HepG2 (cell line): ENCODE measurements around the gene PPM1M. TPM values are rescaled to one million over a fixed set of nuclear protein-coding genes. Genes with fewer than 3 reads are reported as not detected.

Experiments
- CAMTA2 ChIP-seq: sonication (generic); formaldehyde crosslinking; IDR thresholded peaks from 2 replicates; pipeline ENCODE4 v1.4.0; 2020; ENCODE audit warnings: mild to moderate bottlenecking, missing genetic modification reagents, borderline replicate concordance
- CHCHD3 ChIP-seq: sonication (generic); formaldehyde crosslinking; IDR thresholded peaks from 2 replicates; pipeline ENCODE4 v1.8.0; 2022; ENCODE audit warnings: mild to moderate bottlenecking, missing genetic modification reagents, moderate library complexity
- GABPA ChIP-seq, 2 experiments: IDR thresholded peaks; 2 replicates each; pipeline ENCODE4 v1.6.1; 2011 to 2016; ENCODE audit warnings: low read depth in 2 of 2, low read length in 1 of 2, missing biosample characterization in 1 of 2, missing genetic modification characterization in 1 of 2
- HNF1B ChIP-seq: sonication (generic); formaldehyde crosslinking; IDR thresholded peaks from 2 replicates; pipeline ENCODE4 v1.5.1; 2020; ENCODE audit warnings: mild to moderate bottlenecking, moderate library complexity, missing genetic modification reagents
- JUN ChIP-seq: sonication (generic); formaldehyde crosslinking; IDR thresholded peaks from 2 replicates; pipeline ENCODE4 v1.4.0; 2020; ENCODE audit warnings: mild to moderate bottlenecking, missing genetic modification reagents
- KLF6 ChIP-seq: IDR thresholded peaks from 2 replicates; pipeline ENCODE4 v1.8.0; 2016; ENCODE audit warnings: missing biosample characterization, missing genetic modification reagents
- RCOR2 ChIP-seq: IDR thresholded peaks from 2 replicates; pipeline ENCODE4 v1.6.1; 2016; ENCODE audit warnings: missing biosample characterization, missing genetic modification reagents
- REXO4 ChIP-seq: sonication (generic); formaldehyde crosslinking; IDR thresholded peaks from 2 replicates; pipeline ENCODE4 v1.8.0; 2022; ENCODE audit warnings: missing genetic modification reagents, mild to moderate bottlenecking, borderline replicate concordance
- RFX3 ChIP-seq: IDR thresholded peaks from 2 replicates; pipeline ENCODE4 v1.6.1; 2016; ENCODE audit warnings: missing biosample characterization, missing genetic modification reagents
- SATB2 ChIP-seq: sonication (generic); formaldehyde crosslinking; IDR thresholded peaks from 2 replicates; pipeline ENCODE4 v1.5.0; 2020; ENCODE audit warnings: missing genetic modification reagents
- TFE3 ChIP-seq: IDR thresholded peaks from 2 replicates; pipeline ENCODE4 v1.6.1; 2016
- ZBTB10 ChIP-seq: sonication (generic); formaldehyde crosslinking; IDR thresholded peaks from 2 replicates; pipeline ENCODE4 v1.4.0; 2020; ENCODE audit warnings: missing genetic modification reagents, borderline replicate concordance
- ZNF343 ChIP-seq: sonication (generic); formaldehyde crosslinking; IDR thresholded peaks from 2 replicates; pipeline ENCODE4 v1.4.0; 2020; ENCODE audit warnings: mild to moderate bottlenecking, missing genetic modification reagents
- ZNF430 ChIP-seq: sonication (generic); formaldehyde crosslinking; IDR thresholded peaks from 2 replicates; pipeline ENCODE4 v1.9.0; 2021; ENCODE audit warnings: mild to moderate bottlenecking, missing genetic modification reagents
- ZNF891 ChIP-seq: sonication (generic); formaldehyde crosslinking; IDR thresholded peaks from 2 replicates; pipeline ENCODE4 v1.5.0; 2020; ENCODE audit warnings: mild to moderate bottlenecking, missing genetic modification reagents
- ZSCAN20 ChIP-seq: sonication (generic); formaldehyde crosslinking; IDR thresholded peaks from 2 replicates; pipeline ENCODE4 v1.4.0; 2020; ENCODE audit warnings: missing genetic modification reagents, mild to moderate bottlenecking, borderline replicate concordance
- polyA plus RNA-seq, 8 experiments: library from polyadenylated mRNA; depleted of rRNA in 3 of 8; stranded (reverse) in 7 of 8; unstranded in 1 of 8; fragments of >200 nt; fragmentation: Illumina TruSeq in 4 of 8; extraction: Trizol in 4 of 8; gene quantifications; 2 replicates each; pipeline versions ENCODE4 v1.2.1 to v1.2.3, GENCODE V29; 2011 to 2016; ENCODE audit warnings: low read depth in 4 of 8, missing spikeins in 1 of 8, mixed read lengths in 1 of 8; ENCODE audit not compliant: insufficient read depth in 1 of 8
- total RNA-seq, 5 experiments: library from RNA; depleted of rRNA; stranded (reverse); fragments of >200 nt; fragmentation: Illumina TruSeq; extraction: Trizol; gene quantifications; 2 replicates each; pipeline ENCODE4 v1.2.3, GENCODE V29; 2016; ENCODE audit warnings: low read depth in 1 of 5
- TF ChIP-seq, protein P1 (sequence below): sonication (generic); formaldehyde crosslinking; IDR thresholded peaks from 2 replicates; pipeline ENCODE4 v1.4.0; 2020; ENCODE audit warnings: missing genetic modification reagents

The PPM1M gene
- total and polyA plus RNA-seq, 2 of the 13 experiments (the other 11 are each of a cell fraction or from before 2014, with no cell fraction given), result 2.5 to 5.9 TPM

DNA sequence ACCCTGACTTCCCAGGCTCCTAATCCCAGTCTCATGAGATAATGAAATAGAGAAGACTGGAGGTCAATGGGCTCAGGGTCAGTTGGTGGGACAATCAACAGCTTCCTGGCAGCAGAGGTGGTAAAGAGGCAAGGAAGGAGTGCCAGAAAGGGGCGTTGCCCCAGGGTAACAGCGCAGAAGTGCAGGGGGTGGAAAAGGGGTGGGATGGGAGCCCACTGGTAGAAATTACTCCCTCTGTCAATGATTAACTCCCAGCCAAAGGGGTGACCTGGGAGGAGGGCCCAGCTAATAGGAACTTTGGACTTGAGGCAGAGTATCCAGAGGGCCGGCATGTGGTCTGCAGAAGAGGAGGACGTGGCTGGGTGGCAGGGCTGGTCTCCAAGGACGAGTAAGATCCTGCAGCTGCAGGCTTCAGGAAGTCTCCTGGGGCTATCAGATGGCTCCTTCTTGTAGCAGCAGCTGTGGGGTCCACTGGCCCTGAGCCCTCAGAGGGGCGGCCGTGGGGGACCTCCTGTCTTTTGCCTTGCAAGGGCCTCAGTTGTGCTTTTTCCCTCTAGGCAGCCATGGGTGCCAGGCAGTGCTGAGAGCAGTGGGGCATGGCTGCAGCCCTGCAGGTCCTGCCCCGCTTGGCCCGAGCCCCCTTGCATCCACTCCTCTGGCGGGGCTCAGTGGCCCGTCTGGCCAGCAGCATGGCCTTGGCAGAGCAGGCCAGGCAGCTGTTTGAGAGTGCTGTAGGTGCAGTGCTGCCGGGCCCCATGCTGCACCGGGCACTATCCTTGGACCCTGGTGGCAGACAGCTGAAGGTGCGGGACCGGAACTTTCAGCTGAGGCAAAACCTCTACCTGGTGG, 44.4 kb downstream of the PPM1M start (continued):
- peak; percentile 99 for TF ChIP-seq HNF1B
- TF ChIP-seq RFX3 (CRISPR knock-in tag), result no peak
- TF ChIP-seq CHCHD3 (CRISPR knock-in tag), result 0 out of 2 replicates have a peak, but pooled peaks have one; percentile 76
- TF ChIP-seq ZNF430, result peak; percentile 72; the same call in 1 of the 2 replicates
- TF ChIP-seq GABPA (IDR thresholded peaks at IDR 0.05; ENCODE audit: low read depth, low read length), result no peak
- TF ChIP-seq GABPA (CRISPR knock-in tag; IDR thresholded peaks at IDR 0.05; ENCODE audit: low read depth), result peak; percentile 72; the same call in 1 of the 2 replicates
- 0 out of 2 replicates have a peak, but pooled peaks have one; percentile 48 for TF ChIP-seq CAMTA2 (CRISPR knock-in tag)
- 0 out of 2 replicates have a peak, but pooled peaks have one; percentile 13 for TF ChIP-seq SATB2
- peak; percentile 13; the same call in 1 of the 2 replicates for TF ChIP-seq RCOR2 (CRISPR knock-in tag)
- TF ChIP-seq ZNF891 (CRISPR knock-in tag), result peak; percentile 53; the same call in 1 of the 2 replicates
- TF ChIP-seq, protein P1, sequence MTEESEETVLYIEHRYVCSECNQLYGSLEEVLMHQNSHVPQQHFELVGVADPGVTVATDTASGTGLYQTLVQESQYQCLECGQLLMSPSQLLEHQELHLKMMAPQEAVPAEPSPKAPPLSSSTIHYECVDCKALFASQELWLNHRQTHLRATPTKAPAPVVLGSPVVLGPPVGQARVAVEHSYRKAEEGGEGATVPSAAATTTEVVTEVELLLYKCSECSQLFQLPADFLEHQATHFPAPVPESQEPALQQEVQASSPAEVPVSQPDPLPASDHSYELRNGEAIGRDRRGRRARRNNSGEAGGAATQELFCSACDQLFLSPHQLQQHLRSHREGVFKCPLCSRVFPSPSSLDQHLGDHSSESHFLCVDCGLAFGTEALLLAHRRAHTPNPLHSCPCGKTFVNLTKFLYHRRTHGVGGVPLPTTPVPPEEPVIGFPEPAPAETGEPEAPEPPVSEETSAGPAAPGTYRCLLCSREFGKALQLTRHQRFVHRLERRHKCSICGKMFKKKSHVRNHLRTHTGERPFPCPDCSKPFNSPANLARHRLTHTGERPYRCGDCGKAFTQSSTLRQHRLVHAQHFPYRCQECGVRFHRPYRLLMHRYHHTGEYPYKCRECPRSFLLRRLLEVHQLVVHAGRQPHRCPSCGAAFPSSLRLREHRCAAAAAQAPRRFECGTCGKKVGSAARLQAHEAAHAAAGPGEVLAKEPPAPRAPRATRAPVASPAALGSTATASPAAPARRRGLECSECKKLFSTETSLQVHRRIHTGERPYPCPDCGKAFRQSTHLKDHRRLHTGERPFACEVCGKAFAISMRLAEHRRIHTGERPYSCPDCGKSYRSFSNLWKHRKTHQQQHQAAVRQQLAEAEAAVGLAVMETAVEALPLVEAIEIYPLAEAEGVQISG (CRISPR knock-in tag), result peak; percentile 56; the same call in 1 of the 2 replicates
- 0 out of 2 replicates have a peak, but pooled peaks have one; percentile 20 for TF ChIP-seq ZBTB10 (CRISPR knock-in tag)
- peak; percentile 51; the same call in 1 of the 2 replicates for TF ChIP-seq ZSCAN20 (CRISPR knock-in tag)
- no peak for TF ChIP-seq REXO4 (CRISPR knock-in tag)
- peak; percentile 65; the same call in 1 of the 2 replicates for TF ChIP-seq ZNF343
- peak; percentile 54; the same call in 1 of the 2 replicates for TF ChIP-seq TFE3 (CRISPR knock-in tag)
- TF ChIP-seq KLF6 (CRISPR knock-in tag), result peak; percentile 75; the same call in 1 of the 2 replicates
- no peak; the same call in 1 of the 2 replicates for TF ChIP-seq JUN
